ENCODE data around the gene RANBP9. TPM values are rescaled to one million over a fixed set of nuclear protein-coding genes. Genes with fewer than 3 reads are reported as not detected.

RANBP9 gene
- total and polyA plus RNA-seq, 2 experiments from 2014 or later = 12.1 to 31.8 TPM

DNA sequence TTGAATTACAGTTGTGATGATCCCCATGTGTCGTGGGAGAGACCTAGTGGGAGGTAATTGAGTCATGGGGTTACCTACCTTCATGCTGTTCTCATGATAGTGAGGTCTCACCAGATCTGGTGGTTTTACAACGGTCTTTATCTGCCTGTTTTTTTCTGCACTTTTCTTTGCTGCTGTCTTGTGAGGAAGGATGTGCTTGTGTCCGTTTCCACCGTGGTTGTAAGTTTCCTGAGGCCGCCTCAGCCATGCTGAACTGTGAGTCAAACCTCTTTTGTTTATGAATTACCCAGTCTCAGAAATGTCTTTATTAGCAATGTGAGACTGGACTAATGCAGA, 6.5 kb upstream of the RANBP9 start:
- Histone ChIP-seq H3K27me3 (ENCODE audit: insufficient read depth) (no peaks in the 10 kb centered on the region), H3K27ac (ENCODE audit: low read depth) (no peak overlapping the region), H3K4me1 (ENCODE audit: insufficient read depth) (no peaks in the 10 kb centered on the region), H3K36me3 (ENCODE audit: insufficient read depth) (no peaks in the 10 kb centered on the region; the same call in 1 of the 2 replicates), H3K9me2 (ENCODE audit: insufficient read depth) (0 out of 2 replicates have a peak, but pooled peaks cover 4% of the 10 kb centered on the region), H3K4me2 (no peak overlapping the region), H3K79me2 (replicated peaks; ENCODE audit: insufficient read depth) (no peaks in the 10 kb centered on the region), H2AFZ (no peak overlapping the region), H3F3A (replicated peaks; ENCODE audit: low read depth) (no peaks in the 10 kb centered on the region), H4K20me1 (replicated peaks; ENCODE audit: insufficient read depth) (no peaks in the 10 kb centered on the region), H3K4me3 (no peak overlapping the region)
- peaks cover 22% of the 10 kb centered on the region for H3K36me3 Mint-ChIP-seq (ENCODE audit: low read depth)
- no peak for TF ChIP-seq ZNF331 (CRISPR knock-in tag; IDR thresholded peaks at IDR 0.05; ENCODE audit: low read depth)
- no peak for TF ChIP-seq CREB1 (CRISPR knock-in tag; IDR thresholded peaks at IDR 0.05; ENCODE audit: low read depth)
- no peaks in the 10 kb centered on the region for H3K27me3 Mint-ChIP-seq (ENCODE audit: insufficient read depth, low read depth, poor library complexity)
- no peak overlapping the region for H3K4me3 Mint-ChIP-seq
- H3K9me3 Mint-ChIP-seq = peaks cover 24% of the 10 kb centered on the region
- no peak for ATAC-seq
- H3K4me1 Mint-ChIP-seq = peaks cover 4% of the 10 kb centered on the region; the same call in 1 of the 3 replicates
- no peak for DNase-seq (ENCODE audit: low spot score)
- no peak overlapping the region for H3K27ac Mint-ChIP-seq

DNA sequence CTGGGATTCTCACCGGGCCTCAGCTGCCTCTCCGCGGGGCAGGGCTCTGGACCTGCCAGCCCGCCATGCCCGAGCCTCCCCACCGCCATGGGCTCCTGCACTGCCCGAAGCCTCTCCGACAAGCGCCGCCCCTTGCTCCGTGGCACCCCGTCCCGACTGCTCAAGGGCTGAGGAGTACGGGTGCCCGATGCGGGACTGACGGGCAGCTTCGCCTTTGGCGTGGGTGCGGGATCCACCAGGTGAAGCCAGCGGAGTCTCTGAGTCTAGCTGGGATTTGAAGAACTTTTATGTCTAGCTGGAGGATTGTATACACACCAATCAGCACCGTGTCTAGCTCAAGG, 5.3 kb upstream of the RANBP9 start:
- ATAC-seq = no peak
- Histone ChIP-seq H3F3A (replicated peaks; ENCODE audit: low read depth) (no peaks in the 10 kb centered on the region), H3K4me1 (ENCODE audit: insufficient read depth) (peaks cover 5% of the 10 kb centered on the region), H3K27me3 (ENCODE audit: insufficient read depth) (no peaks in the 10 kb centered on the region), H3K27ac (ENCODE audit: low read depth) (no peak overlapping the region), H2AFZ (no peak overlapping the region), H3K36me3 (ENCODE audit: insufficient read depth) (no peaks in the 10 kb centered on the region; the same call in 1 of the 2 replicates), H3K4me2 (no peak overlapping the region), H3K4me3 (no peak overlapping the region), H3K79me2 (replicated peaks; ENCODE audit: insufficient read depth) (no peaks in the 10 kb centered on the region), H3K9me2 (ENCODE audit: insufficient read depth) (0 out of 2 replicates have a peak, but pooled peaks cover 4% of the 10 kb centered on the region), H4K20me1 (replicated peaks; ENCODE audit: insufficient read depth) (no peaks in the 10 kb centered on the region)
- no peak overlapping the region for H3K4me3 Mint-ChIP-seq
- no peak for DNase-seq (ENCODE audit: low spot score)
- H3K27me3 Mint-ChIP-seq (ENCODE audit: insufficient read depth, low read depth, poor library complexity) = no peaks in the 10 kb centered on the region
- peaks cover 22% of the 10 kb centered on the region for H3K36me3 Mint-ChIP-seq (ENCODE audit: low read depth)
- no peak overlapping the region for H3K27ac Mint-ChIP-seq
- peaks cover 12% of the 10 kb centered on the region for H3K4me1 Mint-ChIP-seq
- H3K9me3 Mint-ChIP-seq = peaks cover 24% of the 10 kb centered on the region
- TF ChIP-seq, protein P1, sequence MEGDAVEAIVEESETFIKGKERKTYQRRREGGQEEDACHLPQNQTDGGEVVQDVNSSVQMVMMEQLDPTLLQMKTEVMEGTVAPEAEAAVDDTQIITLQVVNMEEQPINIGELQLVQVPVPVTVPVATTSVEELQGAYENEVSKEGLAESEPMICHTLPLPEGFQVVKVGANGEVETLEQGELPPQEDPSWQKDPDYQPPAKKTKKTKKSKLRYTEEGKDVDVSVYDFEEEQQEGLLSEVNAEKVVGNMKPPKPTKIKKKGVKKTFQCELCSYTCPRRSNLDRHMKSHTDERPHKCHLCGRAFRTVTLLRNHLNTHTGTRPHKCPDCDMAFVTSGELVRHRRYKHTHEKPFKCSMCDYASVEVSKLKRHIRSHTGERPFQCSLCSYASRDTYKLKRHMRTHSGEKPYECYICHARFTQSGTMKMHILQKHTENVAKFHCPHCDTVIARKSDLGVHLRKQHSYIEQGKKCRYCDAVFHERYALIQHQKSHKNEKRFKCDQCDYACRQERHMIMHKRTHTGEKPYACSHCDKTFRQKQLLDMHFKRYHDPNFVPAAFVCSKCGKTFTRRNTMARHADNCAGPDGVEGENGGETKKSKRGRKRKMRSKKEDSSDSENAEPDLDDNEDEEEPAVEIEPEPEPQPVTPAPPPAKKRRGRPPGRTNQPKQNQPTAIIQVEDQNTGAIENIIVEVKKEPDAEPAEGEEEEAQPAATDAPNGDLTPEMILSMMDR (conservative IDR thresholded peaks at IDR 0.05; ENCODE audit: low read depth in 2 of 2) = no peak
- TF ChIP-seq, protein P2, sequence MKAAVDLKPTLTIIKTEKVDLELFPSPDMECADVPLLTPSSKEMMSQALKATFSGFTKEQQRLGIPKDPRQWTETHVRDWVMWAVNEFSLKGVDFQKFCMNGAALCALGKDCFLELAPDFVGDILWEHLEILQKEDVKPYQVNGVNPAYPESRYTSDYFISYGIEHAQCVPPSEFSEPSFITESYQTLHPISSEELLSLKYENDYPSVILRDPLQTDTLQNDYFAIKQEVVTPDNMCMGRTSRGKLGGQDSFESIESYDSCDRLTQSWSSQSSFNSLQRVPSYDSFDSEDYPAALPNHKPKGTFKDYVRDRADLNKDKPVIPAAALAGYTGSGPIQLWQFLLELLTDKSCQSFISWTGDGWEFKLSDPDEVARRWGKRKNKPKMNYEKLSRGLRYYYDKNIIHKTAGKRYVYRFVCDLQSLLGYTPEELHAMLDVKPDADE (IDR thresholded peaks at IDR 0.05) = no peak
- TF ChIP-seq ZNF331 (CRISPR knock-in tag; IDR thresholded peaks at IDR 0.05; ENCODE audit: low read depth) (no peak), STAT1 (IDR thresholded peaks at IDR 0.05; ENCODE audit: unreplicated experiment) (no peak), JUNB (IDR thresholded peaks at IDR 0.05; ENCODE audit: unreplicated experiment) (no peak), ZNF114 (CRISPR knock-in tag; IDR thresholded peaks at IDR 0.05) (no peak), EZH2 (IDR thresholded peaks at IDR 0.05; ENCODE audit: low read depth, unreplicated experiment) (no peak), CREB1 (CRISPR knock-in tag; IDR thresholded peaks at IDR 0.05; ENCODE audit: low read depth) (no peak)
- TF ChIP-seq, protein P3, sequence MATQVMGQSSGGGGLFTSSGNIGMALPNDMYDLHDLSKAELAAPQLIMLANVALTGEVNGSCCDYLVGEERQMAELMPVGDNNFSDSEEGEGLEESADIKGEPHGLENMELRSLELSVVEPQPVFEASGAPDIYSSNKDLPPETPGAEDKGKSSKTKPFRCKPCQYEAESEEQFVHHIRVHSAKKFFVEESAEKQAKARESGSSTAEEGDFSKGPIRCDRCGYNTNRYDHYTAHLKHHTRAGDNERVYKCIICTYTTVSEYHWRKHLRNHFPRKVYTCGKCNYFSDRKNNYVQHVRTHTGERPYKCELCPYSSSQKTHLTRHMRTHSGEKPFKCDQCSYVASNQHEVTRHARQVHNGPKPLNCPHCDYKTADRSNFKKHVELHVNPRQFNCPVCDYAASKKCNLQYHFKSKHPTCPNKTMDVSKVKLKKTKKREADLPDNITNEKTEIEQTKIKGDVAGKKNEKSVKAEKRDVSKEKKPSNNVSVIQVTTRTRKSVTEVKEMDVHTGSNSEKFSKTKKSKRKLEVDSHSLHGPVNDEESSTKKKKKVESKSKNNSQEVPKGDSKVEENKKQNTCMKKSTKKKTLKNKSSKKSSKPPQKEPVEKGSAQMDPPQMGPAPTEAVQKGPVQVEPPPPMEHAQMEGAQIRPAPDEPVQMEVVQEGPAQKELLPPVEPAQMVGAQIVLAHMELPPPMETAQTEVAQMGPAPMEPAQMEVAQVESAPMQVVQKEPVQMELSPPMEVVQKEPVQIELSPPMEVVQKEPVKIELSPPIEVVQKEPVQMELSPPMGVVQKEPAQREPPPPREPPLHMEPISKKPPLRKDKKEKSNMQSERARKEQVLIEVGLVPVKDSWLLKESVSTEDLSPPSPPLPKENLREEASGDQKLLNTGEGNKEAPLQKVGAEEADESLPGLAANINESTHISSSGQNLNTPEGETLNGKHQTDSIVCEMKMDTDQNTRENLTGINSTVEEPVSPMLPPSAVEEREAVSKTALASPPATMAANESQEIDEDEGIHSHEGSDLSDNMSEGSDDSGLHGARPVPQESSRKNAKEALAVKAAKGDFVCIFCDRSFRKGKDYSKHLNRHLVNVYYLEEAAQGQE (IDR thresholded peaks at IDR 0.05; ENCODE audit: unreplicated experiment) = no peak
- TF ChIP-seq, protein P4, sequence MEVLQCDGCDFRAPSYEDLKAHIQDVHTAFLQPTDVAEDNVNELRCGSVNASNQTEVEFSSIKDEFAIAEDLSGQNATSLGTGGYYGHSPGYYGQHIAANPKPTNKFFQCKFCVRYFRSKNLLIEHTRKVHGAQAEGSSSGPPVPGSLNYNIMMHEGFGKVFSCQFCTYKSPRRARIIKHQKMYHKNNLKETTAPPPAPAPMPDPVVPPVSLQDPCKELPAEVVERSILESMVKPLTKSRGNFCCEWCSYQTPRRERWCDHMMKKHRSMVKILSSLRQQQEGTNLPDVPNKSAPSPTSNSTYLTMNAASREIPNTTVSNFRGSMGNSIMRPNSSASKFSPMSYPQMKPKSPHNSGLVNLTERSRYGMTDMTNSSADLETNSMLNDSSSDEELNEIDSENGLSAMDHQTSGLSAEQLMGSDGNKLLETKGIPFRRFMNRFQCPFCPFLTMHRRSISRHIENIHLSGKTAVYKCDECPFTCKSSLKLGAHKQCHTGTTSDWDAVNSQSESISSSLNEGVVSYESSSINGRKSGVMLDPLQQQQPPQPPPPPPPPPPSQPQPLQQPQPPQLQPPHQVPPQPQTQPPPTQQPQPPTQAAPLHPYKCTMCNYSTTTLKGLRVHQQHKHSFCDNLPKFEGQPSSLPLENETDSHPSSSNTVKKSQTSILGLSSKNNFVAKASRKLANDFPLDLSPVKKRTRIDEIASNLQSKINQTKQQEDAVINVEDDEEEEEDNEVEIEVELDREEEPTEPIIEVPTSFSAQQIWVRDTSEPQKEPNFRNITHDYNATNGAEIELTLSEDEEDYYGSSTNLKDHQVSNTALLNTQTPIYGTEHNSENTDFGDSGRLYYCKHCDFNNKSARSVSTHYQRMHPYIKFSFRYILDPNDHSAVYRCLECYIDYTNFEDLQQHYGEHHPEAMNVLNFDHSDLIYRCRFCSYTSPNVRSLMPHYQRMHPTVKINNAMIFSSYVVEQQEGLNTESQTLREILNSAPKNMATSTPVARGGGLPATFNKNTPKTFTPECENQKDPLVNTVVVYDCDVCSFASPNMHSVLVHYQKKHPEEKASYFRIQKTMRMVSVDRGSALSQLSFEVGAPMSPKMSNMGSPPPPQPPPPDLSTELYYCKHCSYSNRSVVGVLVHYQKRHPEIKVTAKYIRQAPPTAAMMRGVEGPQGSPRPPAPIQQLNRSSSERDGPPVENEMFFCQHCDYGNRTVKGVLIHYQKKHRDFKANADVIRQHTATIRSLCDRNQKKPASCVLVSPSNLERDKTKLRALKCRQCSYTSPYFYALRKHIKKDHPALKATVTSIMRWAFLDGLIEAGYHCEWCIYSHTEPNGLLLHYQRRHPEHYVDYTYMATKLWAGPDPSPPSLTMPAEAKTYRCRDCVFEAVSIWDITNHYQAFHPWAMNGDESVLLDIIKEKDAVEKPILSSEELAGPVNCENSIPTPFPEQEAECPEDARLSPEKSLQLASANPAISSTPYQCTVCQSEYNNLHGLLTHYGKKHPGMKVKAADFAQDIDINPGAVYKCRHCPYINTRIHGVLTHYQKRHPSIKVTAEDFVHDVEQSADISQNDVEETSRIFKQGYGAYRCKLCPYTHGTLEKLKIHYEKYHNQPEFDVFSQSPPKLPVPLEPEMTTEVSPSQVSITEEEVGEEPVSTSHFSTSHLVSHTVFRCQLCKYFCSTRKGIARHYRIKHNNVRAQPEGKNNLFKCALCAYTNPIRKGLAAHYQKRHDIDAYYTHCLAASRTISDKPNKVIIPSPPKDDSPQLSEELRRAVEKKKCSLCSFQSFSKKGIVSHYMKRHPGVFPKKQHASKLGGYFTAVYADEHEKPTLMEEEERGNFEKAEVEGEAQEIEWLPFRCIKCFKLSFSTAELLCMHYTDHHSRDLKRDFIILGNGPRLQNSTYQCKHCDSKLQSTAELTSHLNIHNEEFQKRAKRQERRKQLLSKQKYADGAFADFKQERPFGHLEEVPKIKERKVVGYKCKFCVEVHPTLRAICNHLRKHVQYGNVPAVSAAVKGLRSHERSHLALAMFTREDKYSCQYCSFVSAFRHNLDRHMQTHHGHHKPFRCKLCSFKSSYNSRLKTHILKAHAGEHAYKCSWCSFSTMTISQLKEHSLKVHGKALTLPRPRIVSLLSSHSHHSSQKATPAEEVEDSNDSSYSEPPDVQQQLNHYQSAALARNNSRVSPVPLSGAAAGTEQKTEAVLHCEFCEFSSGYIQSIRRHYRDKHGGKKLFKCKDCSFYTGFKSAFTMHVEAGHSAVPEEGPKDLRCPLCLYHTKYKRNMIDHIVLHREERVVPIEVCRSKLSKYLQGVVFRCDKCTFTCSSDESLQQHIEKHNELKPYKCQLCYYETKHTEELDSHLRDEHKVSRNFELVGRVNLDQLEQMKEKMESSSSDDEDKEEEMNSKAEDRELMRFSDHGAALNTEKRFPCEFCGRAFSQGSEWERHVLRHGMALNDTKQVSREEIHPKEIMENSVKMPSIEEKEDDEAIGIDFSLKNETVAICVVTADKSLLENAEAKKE (CRISPR knock-in tag; IDR thresholded peaks at IDR 0.05) = no peak
